ENCODE data around the gene FARP1.

The FARP1 gene

GRCh38 chr13:98334620-98335205 is 191.8 kb downstream of the FARP1 start:
- no peak overlapping the region for H3K4me3 ChIP-seq (replicated peaks; ENCODE audit: low read depth, low read length)
- TF ChIP-seq, protein P1, sequence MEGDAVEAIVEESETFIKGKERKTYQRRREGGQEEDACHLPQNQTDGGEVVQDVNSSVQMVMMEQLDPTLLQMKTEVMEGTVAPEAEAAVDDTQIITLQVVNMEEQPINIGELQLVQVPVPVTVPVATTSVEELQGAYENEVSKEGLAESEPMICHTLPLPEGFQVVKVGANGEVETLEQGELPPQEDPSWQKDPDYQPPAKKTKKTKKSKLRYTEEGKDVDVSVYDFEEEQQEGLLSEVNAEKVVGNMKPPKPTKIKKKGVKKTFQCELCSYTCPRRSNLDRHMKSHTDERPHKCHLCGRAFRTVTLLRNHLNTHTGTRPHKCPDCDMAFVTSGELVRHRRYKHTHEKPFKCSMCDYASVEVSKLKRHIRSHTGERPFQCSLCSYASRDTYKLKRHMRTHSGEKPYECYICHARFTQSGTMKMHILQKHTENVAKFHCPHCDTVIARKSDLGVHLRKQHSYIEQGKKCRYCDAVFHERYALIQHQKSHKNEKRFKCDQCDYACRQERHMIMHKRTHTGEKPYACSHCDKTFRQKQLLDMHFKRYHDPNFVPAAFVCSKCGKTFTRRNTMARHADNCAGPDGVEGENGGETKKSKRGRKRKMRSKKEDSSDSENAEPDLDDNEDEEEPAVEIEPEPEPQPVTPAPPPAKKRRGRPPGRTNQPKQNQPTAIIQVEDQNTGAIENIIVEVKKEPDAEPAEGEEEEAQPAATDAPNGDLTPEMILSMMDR (IDR thresholded peaks at IDR 0.05; ENCODE audit: low read length, missing control alignments): no peak
- no peak for DNase-seq (ENCODE audit: low read depth)

DNA sequence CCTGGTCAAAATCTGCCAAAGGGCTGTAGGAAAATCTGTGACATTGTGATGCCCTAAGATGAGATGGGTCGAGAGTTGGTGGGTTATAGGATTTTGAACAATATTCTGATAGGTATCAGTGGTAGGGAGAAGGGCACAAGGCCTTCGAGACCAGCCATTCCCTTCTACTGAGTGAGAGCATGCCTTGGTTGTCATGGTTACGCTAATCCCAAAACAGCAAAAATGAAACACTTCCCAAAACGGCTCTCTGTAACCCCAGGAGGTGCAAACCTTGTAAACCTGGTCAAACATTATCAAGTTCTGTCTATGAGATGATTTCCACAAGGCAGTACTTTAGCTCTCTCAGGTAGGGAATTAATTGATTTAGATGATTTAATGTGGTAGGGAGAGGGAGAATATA is 192.8 kb downstream of the FARP1 start:
- TF ChIP-seq, protein P1 (IDR thresholded peaks at IDR 0.05; ENCODE audit: low read length, missing control alignments): no peak
- no peak for DNase-seq (ENCODE audit: low read depth)
- no peak overlapping the region for H3K4me3 ChIP-seq (replicated peaks; ENCODE audit: low read depth, low read length)

DNA sequence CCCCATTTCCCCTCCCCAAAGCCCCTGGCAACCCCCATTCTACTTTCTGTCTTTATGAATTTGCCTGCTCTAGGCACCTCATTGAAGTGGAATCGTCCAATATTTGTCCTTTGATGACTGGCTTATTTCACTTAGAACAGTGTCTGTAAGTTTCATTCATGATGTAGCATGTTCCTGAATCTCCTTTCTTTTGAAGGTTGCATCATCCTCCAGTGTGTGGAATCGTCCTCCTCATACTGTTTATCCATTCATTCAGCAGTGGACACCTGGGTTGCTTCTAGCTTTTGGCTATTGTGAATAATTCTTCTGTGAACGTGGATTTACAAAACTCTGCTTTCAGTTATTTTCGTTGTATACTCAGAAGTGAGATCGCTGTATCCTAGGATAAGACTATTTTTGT is 195.4 kb downstream of the FARP1 start:
- TF ChIP-seq, protein P1 (IDR thresholded peaks at IDR 0.05; ENCODE audit: low read length, missing control alignments): no peak
- DNase-seq (ENCODE audit: low read depth): no peak
- no peak overlapping the region for H3K4me3 ChIP-seq (replicated peaks; ENCODE audit: low read depth, low read length)

GRCh38 chr13:98339684-98340425 is 197.0 kb downstream of the FARP1 start:
- no peak for DNase-seq (ENCODE audit: low read depth)
- TF ChIP-seq, protein P1 (IDR thresholded peaks at IDR 0.05; ENCODE audit: low read length, missing control alignments): no peak
- no peak overlapping the region for H3K4me3 ChIP-seq (replicated peaks; ENCODE audit: low read depth, low read length)

GRCh38 chr13:98342953-98343352 is 200.1 kb downstream of the FARP1 start:
- TF ChIP-seq, protein P1 (IDR thresholded peaks at IDR 0.05; ENCODE audit: low read length, missing control alignments): no peak
- H3K4me3 ChIP-seq (replicated peaks; ENCODE audit: low read depth, low read length): no peak overlapping the region
- DNase-seq (ENCODE audit: low read depth): no peak

GRCh38 chr13:98343461-98343860 is 200.6 kb downstream of the FARP1 start:
- DNase-seq (ENCODE audit: low read depth): no peak
- TF ChIP-seq, protein P1 (IDR thresholded peaks at IDR 0.05; ENCODE audit: low read length, missing control alignments): no peak
- no peak overlapping the region for H3K4me3 ChIP-seq (replicated peaks; ENCODE audit: low read depth, low read length)

- no peak overlapping the region for H3K4me3 ChIP-seq (replicated peaks; ENCODE audit: low read depth, low read length)
- DNase-seq (ENCODE audit: low read depth): no peak
- TF ChIP-seq, protein P1 (IDR thresholded peaks at IDR 0.05; ENCODE audit: low read length, missing control alignments): no peak
Measured at GRCh38 chr13:98344392-98344791, 201.5 kb downstream of the FARP1 start.
